Panc1 (cell line): ENCODE measurements around the gene NDOR1. TPM values are rescaled to one million over a fixed set of nuclear protein-coding genes. Genes with fewer than 3 reads are reported as not detected.

ENCODE experiments used
- ATAC-seq: fragments of 200-7000 bp; cut with Tn5 transposase; 2 replicates; pipeline ENCODE4 v1.9.1; 2020; ENCODE audit warnings: mild to moderate bottlenecking, moderate library complexity
- BruUV-seq: library from RNA; stranded (reverse); fragments of 400-500 nt; replicated peaks from 2 replicates; lab custom pipeline; 2021; lab: Mats Ljungman, UMichigan
- CTCF ChIA-PET: fragments of 300-600 bp; sonication (Branson Sonifier 250); formaldehyde crosslinking; loops from one replicate; lab custom pipeline; 2022; ENCODE audit warnings: antibody characterized with exemption; lab: Charles Lee
- POLR2A ChIA-PET: fragments of 300-600 bp; sonication (Branson Sonifier 250); formaldehyde crosslinking; loops from one replicate; lab custom pipeline; 2022; ENCODE audit warnings: antibody characterized with exemption; lab: Charles Lee
- DNase-seq: peaks from one replicate; pipeline ENCODE4 v3.0.0-alpha.2; 2010; ENCODE audit warnings: low read depth, low spot score
- H3K27ac ChIP-seq: 2 replicates; pipeline ENCODE4 v1.5.1; 2011; ENCODE audit warnings: mild to moderate bottlenecking, low read length, inconsistent platforms
- H3K27me3 ChIP-seq: fragments of 200-500 bp; sonication (Bioruptor generic); 2 replicates; pipeline ENCODE4 v1.6.0; 2014; ENCODE audit warnings: low read length, inconsistent platforms; ENCODE audit not compliant: control insufficient read depth, insufficient read depth
- H3K36me3 ChIP-seq: fragments of 200-500 bp; sonication (Bioruptor generic); 2 replicates; pipeline ENCODE4 v1.5.1; 2014; ENCODE audit warnings: inconsistent platforms, mild to moderate bottlenecking, low read length, moderate library complexity; ENCODE audit not compliant: control insufficient read depth, insufficient read depth
- H3K4me1 ChIP-seq: 2 replicates; pipeline ENCODE4 v1.5.1; 2011; ENCODE audit warnings: inconsistent platforms, mild to moderate bottlenecking, low read length, moderate library complexity; ENCODE audit not compliant: control insufficient read depth, insufficient read depth
- H3K4me3 ChIP-seq, 2 experiments: 2 replicates each; pipeline ENCODE4 v1.5.1; 2011 to 2012; ENCODE audit warnings: low read depth in 2 of 2, low read length in 2 of 2, mild to moderate bottlenecking in 2 of 2, inconsistent platforms in 1 of 2, moderate library complexity in 1 of 2
- H3K9me3 ChIP-seq: fragments of 200-500 bp; sonication (Bioruptor generic); 2 replicates; pipeline ENCODE4 v1.5.1; 2014; ENCODE audit warnings: low read depth, mild to moderate bottlenecking, inconsistent platforms, low read length, moderate library complexity; ENCODE audit not compliant: control insufficient read depth, insufficient read depth
- CTCF ChIP-seq: fragments of 450-650 bp; IDR thresholded peaks from 2 replicates; pipeline ENCODE4 v1.5.1; 2017; ENCODE audit warnings: mild to moderate bottlenecking
- POLR2AphosphoS5 ChIP-seq: IDR thresholded peaks from 2 replicates; pipeline ENCODE4 v1.6.1; 2012; ENCODE audit warnings: mild to moderate bottlenecking, low read depth, low read length, moderate library complexity
- SIN3A ChIP-seq: IDR thresholded peaks from 2 replicates; pipeline ENCODE4 v1.6.1; 2012; ENCODE audit warnings: low read depth, mild to moderate bottlenecking, low read length, moderate library complexity, borderline replicate concordance; ENCODE audit not compliant: insufficient read depth
- TCF7L2 ChIP-seq: IDR thresholded peaks from 2 replicates; pipeline ENCODE4 v1.6.1; 2011; ENCODE audit warnings: mild to moderate bottlenecking, low read depth, low read length, inconsistent platforms
- in situ Hi-C: cut with HindIII; loops from 2 replicates; pipeline ENCODE4 v1.10.0; 2016; ENCODE audit warnings: low sequenced_read_pairs, low pct_unique_long_range_greater_than_20kb
- intact Hi-C: fragments of 100-400 bp; cut with micrococcal nuclease; formaldehyde crosslinking; loops from one replicate; pipeline ENCODE4 v1.10.0; 2022; ENCODE audit not compliant: unreplicated experiment
- total RNA-seq: library from RNA; stranded (reverse); gene quantifications from one replicate; pipeline ENCODE4 v1.2.1, GENCODE V29; 2021; ENCODE audit not compliant: unreplicated experiment
- TF ChIP-seq, protein P1 (sequence below), 2 experiments: IDR thresholded peaks; 2 replicates each; pipeline ENCODE4 v1.6.1; 2011 to 2012; ENCODE audit warnings: low read depth in 2 of 2, control low read depth in 1 of 2, low read length in 1 of 2, mild to moderate bottlenecking in 1 of 2, moderate library complexity in 1 of 2; ENCODE audit not compliant: insufficient read depth in 1 of 2

Gene NDOR1
- total RNA-seq, 1 experiment from 2014 or later, result 15.6 TPM

- DNase-seq (no peak), ATAC-seq (no peak)
- Histone ChIP-seq H3K4me1 (peaks cover 7% of the 10 kb centered on the region), H3K36me3 (peaks cover 2% of the 10 kb centered on the region; the same call in 1 of the 2 replicates), H3K4me3 (no peak overlapping the region), H3K9me3 (no peaks in the 10 kb centered on the region), H3K27me3 (no peaks in the 10 kb centered on the region), H3K27ac (no peak overlapping the region)
- in situ Hi-C loops (no loop called here), intact Hi-C loops (loop anchor here (5.0 kb wide), 1 partner anchor 111 kb away; no protein-coding TSS in a partner anchor)
- CTCF ChIA-PET, result interaction anchor here (0.9 to 1.7 kb wide), 3 partner anchors 14 to 53 kb away, joined by 3 to 6 read pairs (median 4); no protein-coding TSS in a partner anchor
- no TSS peak for BruUV-seq
- POLR2A ChIA-PET, result interaction anchor here (0.6 kb wide), 1 partner anchor 41 kb away, joined by 3 read pairs; no protein-coding TSS in a partner anchor
- TF ChIP-seq TCF7L2, result no peak
- TF ChIP-seq, protein P1, sequence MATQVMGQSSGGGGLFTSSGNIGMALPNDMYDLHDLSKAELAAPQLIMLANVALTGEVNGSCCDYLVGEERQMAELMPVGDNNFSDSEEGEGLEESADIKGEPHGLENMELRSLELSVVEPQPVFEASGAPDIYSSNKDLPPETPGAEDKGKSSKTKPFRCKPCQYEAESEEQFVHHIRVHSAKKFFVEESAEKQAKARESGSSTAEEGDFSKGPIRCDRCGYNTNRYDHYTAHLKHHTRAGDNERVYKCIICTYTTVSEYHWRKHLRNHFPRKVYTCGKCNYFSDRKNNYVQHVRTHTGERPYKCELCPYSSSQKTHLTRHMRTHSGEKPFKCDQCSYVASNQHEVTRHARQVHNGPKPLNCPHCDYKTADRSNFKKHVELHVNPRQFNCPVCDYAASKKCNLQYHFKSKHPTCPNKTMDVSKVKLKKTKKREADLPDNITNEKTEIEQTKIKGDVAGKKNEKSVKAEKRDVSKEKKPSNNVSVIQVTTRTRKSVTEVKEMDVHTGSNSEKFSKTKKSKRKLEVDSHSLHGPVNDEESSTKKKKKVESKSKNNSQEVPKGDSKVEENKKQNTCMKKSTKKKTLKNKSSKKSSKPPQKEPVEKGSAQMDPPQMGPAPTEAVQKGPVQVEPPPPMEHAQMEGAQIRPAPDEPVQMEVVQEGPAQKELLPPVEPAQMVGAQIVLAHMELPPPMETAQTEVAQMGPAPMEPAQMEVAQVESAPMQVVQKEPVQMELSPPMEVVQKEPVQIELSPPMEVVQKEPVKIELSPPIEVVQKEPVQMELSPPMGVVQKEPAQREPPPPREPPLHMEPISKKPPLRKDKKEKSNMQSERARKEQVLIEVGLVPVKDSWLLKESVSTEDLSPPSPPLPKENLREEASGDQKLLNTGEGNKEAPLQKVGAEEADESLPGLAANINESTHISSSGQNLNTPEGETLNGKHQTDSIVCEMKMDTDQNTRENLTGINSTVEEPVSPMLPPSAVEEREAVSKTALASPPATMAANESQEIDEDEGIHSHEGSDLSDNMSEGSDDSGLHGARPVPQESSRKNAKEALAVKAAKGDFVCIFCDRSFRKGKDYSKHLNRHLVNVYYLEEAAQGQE (IDR thresholded peaks at IDR 0.05; ENCODE audit: insufficient read depth in 1 of 2, low read depth in 2 of 2, low read length in 1 of 2), result no peak
- TF ChIP-seq POLR2AphosphoS5, result no peak
- TF ChIP-seq CTCF, result no peak
- TF ChIP-seq SIN3A, result no peak
Observed at GRCh38 chr9:137227853-137228505, 22.5 kb downstream of the NDOR1 start.

GRCh38 chr9:137228506-137228967 is 23.0 kb downstream of the NDOR1 start:
- H3K9me3 ChIP-seq, result no peaks in the 10 kb centered on the region
- ChIA-PET CTCF (interaction anchor here (1.6 to 1.7 kb wide), 2 partner anchors 15 to 52 kb away, joined by 4 to 6 read pairs; no protein-coding TSS in a partner anchor), POLR2A (no interaction called here)
- no peak overlapping the region for H3K27ac ChIP-seq
- peaks cover 7% of the 10 kb centered on the region for H3K4me1 ChIP-seq
- TF ChIP-seq, protein P1 (IDR thresholded peaks at IDR 0.05; ENCODE audit: insufficient read depth in 1 of 2, low read depth in 2 of 2, low read length in 1 of 2), result no peak
- TF ChIP-seq SIN3A (no peak), TCF7L2 (no peak), POLR2AphosphoS5 (no peak), CTCF (no peak)
- intact Hi-C loops, result loop anchor here (5.0 kb wide), 1 partner anchor 111 kb away; no protein-coding TSS in a partner anchor
- BruUV-seq, result no TSS peak
- ATAC-seq, result no peak
- in situ Hi-C loops, result no loop called here
- no peak for DNase-seq
- no peaks in the 10 kb centered on the region for H3K27me3 ChIP-seq
- no peak overlapping the region for H3K4me3 ChIP-seq
- peaks cover 2% of the 10 kb centered on the region; the same call in 1 of the 2 replicates for H3K36me3 ChIP-seq
